CD4-positive, alpha-beta memory T cell (primary cell): ENCODE measurements around the gene SCAPER. TPM values are rescaled to one million over a fixed set of nuclear protein-coding genes. Genes with fewer than 3 reads are reported as not detected.
A peak's percentile ranks its signal among the peaks of the same experiment; 100 is the strongest.

Experiments used
- CTCF ChIA-PET: fragments of 350-600 bp; sonication (Branson Sonifier 250); formaldehyde crosslinking; loops from one replicate; lab custom pipeline; 2021; ENCODE audit warnings: inconsistent platforms; ENCODE audit not compliant: partially characterized antibody; lab: Charles Lee
- POLR2A ChIA-PET: fragments of 350-600 bp; sonication (Branson Sonifier 250); formaldehyde crosslinking; loops from one replicate; lab custom pipeline; 2021; ENCODE audit not compliant: partially characterized antibody; lab: Charles Lee
- DNase-seq, 5 donors: peaks; one replicate each; pipeline versions ENCODE4 v3.0.0 to v3.0.0-alpha.2; 2020 to 2022; ENCODE audit warnings: mixed read lengths in 1 of 5
- H3K27ac ChIP-seq: one replicate; pipeline ENCODE4 v1.7.0; 2013; ENCODE audit warnings: low read depth, low read length
- H3K27me3 ChIP-seq: 2 replicates; pipeline ENCODE4 v1.7.0; 2013; ENCODE audit warnings: mild to moderate bottlenecking, low read length, moderate library complexity; ENCODE audit not compliant: insufficient read depth
- H3K36me3 ChIP-seq: 2 replicates; pipeline ENCODE4 v1.7.0; 2013; ENCODE audit warnings: mild to moderate bottlenecking, low read length, moderate library complexity; ENCODE audit not compliant: insufficient read depth
- H3K4me1 ChIP-seq: 2 replicates; pipeline ENCODE4 v1.7.0; 2013; ENCODE audit warnings: mild to moderate bottlenecking, low read length, moderate library complexity; ENCODE audit not compliant: insufficient read depth
- H3K4me3 ChIP-seq, 2 donors: one replicate each; pipeline ENCODE4 v1.7.0; 2013; ENCODE audit warnings: low read length in 2 of 2, mild to moderate bottlenecking in 1 of 2
- H3K9me3 ChIP-seq, 2 donors: one replicate each; pipeline ENCODE4 v1.7.0; 2013; ENCODE audit warnings: low read length in 2 of 2, control low read depth in 1 of 2; ENCODE audit not compliant: control insufficient read depth in 1 of 2
- H3K27ac Mint-ChIP-seq, 7 donors: one replicate each; pipeline ENCODE4 v1.8.0; 2020 to 2021; ENCODE audit warnings: mixed read lengths in 7 of 7, mild to moderate bottlenecking in 6 of 7, inconsistent platforms in 3 of 7, moderate library complexity in 3 of 7
- H3K27me3 Mint-ChIP-seq, 2 donors: one replicate each; pipeline ENCODE4 v1.8.0; 2020 to 2021; ENCODE audit warnings: mixed read lengths in 2 of 2
- H3K36me3 Mint-ChIP-seq, 2 donors: one replicate each; pipeline ENCODE4 v1.8.0; 2020 to 2021; ENCODE audit warnings: mixed read lengths in 2 of 2, inconsistent platforms in 1 of 2, mild to moderate bottlenecking in 1 of 2
- H3K4me1 Mint-ChIP-seq, 4 donors: one replicate each; pipeline ENCODE4 v1.8.0; 2020 to 2021; ENCODE audit warnings: mixed read lengths in 4 of 4, mild to moderate bottlenecking in 1 of 4
- H3K4me3 Mint-ChIP-seq, 8 donors: one replicate each; pipeline ENCODE4 v1.8.0; 2020 to 2021; ENCODE audit warnings: mixed read lengths in 8 of 8, mild to moderate bottlenecking in 7 of 8, moderate library complexity in 6 of 8, inconsistent platforms in 3 of 8
- H3K9me3 Mint-ChIP-seq, 8 donors: one replicate each; pipeline ENCODE4 v1.8.0; 2020 to 2021; ENCODE audit warnings: mixed read lengths in 8 of 8, mild to moderate bottlenecking in 5 of 8, inconsistent platforms in 3 of 8, moderate library complexity in 1 of 8
- intact Hi-C: fragments of 100-400 bp; cut with micrococcal nuclease; formaldehyde crosslinking; loops from one replicate; pipeline ENCODE4 v1.15.1; 2023
- polyA plus RNA-seq, 2 donors: library from polyadenylated mRNA; unstranded; fragments of 300-500 nt; fragmentation: Illumina TruSeq; gene quantifications; one replicate each; pipeline ENCODE4 v1.2.3, GENCODE V29; 2021
- total RNA-seq, 2 experiments: library from RNA; stranded (reverse); gene quantifications; one replicate each; pipeline ENCODE4 v1.2.3, GENCODE V29; 2021

SCAPER gene
- total and polyA plus RNA-seq, 4 experiments from 2014 or later: 7.2 to 41.4 (median 34.3) TPM

GRCh38 chr15:76341366-76342057 lies 563.6 kb downstream of the SCAPER start:
- H3K4me3 ChIP-seq: peak overlapping the region in 1 of 2 donors; percentile 56
- Mint-ChIP-seq H3K36me3 (peaks cover 2 to 5% of the 10 kb centered on the region in 2 donors), H3K27ac (peak overlapping the region in 2 of 7 donors; percentile 15 to 75), H3K27me3 (peaks cover 66 to 67% of the 10 kb centered on the region in 2 donors), H3K4me3 (peak overlapping the region; percentile 52 to 94 (median 82)), H3K9me3 (peaks cover 0 to 23% (median 5%) of the 10 kb centered on the region in 8 donors), H3K4me1 (peaks cover 39 to 70% (median 50%) of the 10 kb centered on the region in 4 donors)
- no peaks in the 10 kb centered on the region for H3K36me3 ChIP-seq
- CTCF ChIA-PET: interaction anchor here (1.1 kb wide), 1 partner anchor 56 kb away, joined by 3 read pairs; no protein-coding TSS in a partner anchor
- POLR2A ChIA-PET: no interaction called here
- peaks cover 80% of the 10 kb centered on the region for H3K4me1 ChIP-seq
- intact Hi-C loops: no loop called here
- peak in 1 of 5 donors; percentile 28 for DNase-seq
- H3K27ac ChIP-seq: no peak overlapping the region
- H3K27me3 ChIP-seq: peaks cover 70% of the 10 kb centered on the region
- no peaks in the 10 kb centered on the region for H3K9me3 ChIP-seq

GRCh38 chr15:76340803-76341365 lies 564.3 kb downstream of the SCAPER start:
- peak overlapping the region in 1 of 7 donors; percentile 70 for H3K27ac Mint-ChIP-seq
- CTCF ChIA-PET: no interaction called here
- peaks cover 70% of the 10 kb centered on the region for H3K27me3 ChIP-seq
- peak overlapping the region in 1 of 2 donors; percentile 56 for H3K4me3 ChIP-seq
- DNase-seq: peak in 4 of 5 donors; percentile 41 to 58 (median 48)
- intact Hi-C loops: no loop called here
- peaks cover 0 to 23% (median 5%) of the 10 kb centered on the region in 8 donors for H3K9me3 Mint-ChIP-seq
- no peak overlapping the region for H3K27ac ChIP-seq
- H3K4me1 Mint-ChIP-seq: peaks cover 42 to 77% (median 53%) of the 10 kb centered on the region in 4 donors
- H3K36me3 Mint-ChIP-seq: peaks cover 2 to 5% of the 10 kb centered on the region in 2 donors
- peak overlapping the region; percentile 76 to 94 (median 84) for H3K4me3 Mint-ChIP-seq
- peaks cover 67 to 68% of the 10 kb centered on the region in 2 donors for H3K27me3 Mint-ChIP-seq
- H3K36me3 ChIP-seq: no peaks in the 10 kb centered on the region
- H3K9me3 ChIP-seq: no peaks in the 10 kb centered on the region
- H3K4me1 ChIP-seq: peaks cover 80% of the 10 kb centered on the region
- POLR2A ChIA-PET: no interaction called here

GRCh38 chr15:76340198-76340802 lies 564.8 kb downstream of the SCAPER start:
- peaks cover 43 to 77% (median 55%) of the 10 kb centered on the region in 4 donors for H3K4me1 Mint-ChIP-seq
- H3K4me3 Mint-ChIP-seq: peak overlapping the region; percentile 76 to 94 (median 84)
- DNase-seq: peak in 2 of 5 donors; percentile 34 to 38
- Histone ChIP-seq H3K9me3 (no peaks in the 10 kb centered on the region), H3K27ac (no peak overlapping the region), H3K4me3 (peak overlapping the region; percentile 11 to 56), H3K27me3 (peaks cover 70% of the 10 kb centered on the region), H3K4me1 (peaks cover 81% of the 10 kb centered on the region), H3K36me3 (no peaks in the 10 kb centered on the region)
- H3K27ac Mint-ChIP-seq: peak overlapping the region in 3 of 7 donors; percentile 37 to 80 (median 70)
- H3K27me3 Mint-ChIP-seq: peaks cover 69% of the 10 kb centered on the region in 2 donors
- CTCF ChIA-PET: interaction anchor here (0.6 kb wide), 1 partner anchor 25 kb away, joined by 3 read pairs; no protein-coding TSS in a partner anchor
- POLR2A ChIA-PET: no interaction called here
- H3K36me3 Mint-ChIP-seq: peaks cover 1 to 2% of the 10 kb centered on the region in 2 donors
- intact Hi-C loops: no loop called here
- H3K9me3 Mint-ChIP-seq: peaks cover 0 to 20% (median 4%) of the 10 kb centered on the region in 8 donors

GRCh38 chr15:76339305-76340197 lies 565.6 kb downstream of the SCAPER start:
- Mint-ChIP-seq H3K27ac (peak overlapping the region in 3 of 7 donors; percentile 29 to 80 (median 70)), H3K9me3 (peaks cover 0 to 23% (median 2%) of the 10 kb centered on the region in 8 donors), H3K4me1 (peaks cover 44 to 76% (median 56%) of the 10 kb centered on the region in 4 donors), H3K27me3 (peaks cover 68 to 70% of the 10 kb centered on the region in 2 donors), H3K4me3 (peak overlapping the region; percentile 76 to 94 (median 84)), H3K36me3 (peaks cover 0 to 2% of the 10 kb centered on the region in 2 donors)
- ChIA-PET POLR2A (no interaction called here), CTCF (interaction anchor here (0.6 kb wide), 1 partner anchor 25 kb away, joined by 3 read pairs; no protein-coding TSS in a partner anchor)
- no peaks in the 10 kb centered on the region for H3K36me3 ChIP-seq
- H3K27ac ChIP-seq: no peak overlapping the region
- H3K27me3 ChIP-seq: peaks cover 67% of the 10 kb centered on the region
- H3K4me3 ChIP-seq: peak overlapping the region in 1 of 2 donors; percentile 56
- peak in 2 of 5 donors; percentile 27 to 41 for DNase-seq
- H3K9me3 ChIP-seq: no peaks in the 10 kb centered on the region
- intact Hi-C loops: no loop called here
- H3K4me1 ChIP-seq: peaks cover 83% of the 10 kb centered on the region

- Mint-ChIP-seq H3K36me3 (peaks cover 0 to 2% of the 10 kb centered on the region in 2 donors), H3K4me1 (peaks cover 44 to 73% (median 56%) of the 10 kb centered on the region in 4 donors), H3K27ac (peak overlapping the region in 2 of 7 donors; percentile 54 to 88), H3K4me3 (peak overlapping the region; percentile 13 to 90 (median 64)), H3K9me3 (peaks cover 0 to 20% (median 2%) of the 10 kb centered on the region in 8 donors), H3K27me3 (peaks cover 68 to 69% of the 10 kb centered on the region in 2 donors)
- Histone ChIP-seq H3K27me3 (peaks cover 64% of the 10 kb centered on the region), H3K4me1 (peaks cover 83% of the 10 kb centered on the region), H3K27ac (no peak overlapping the region), H3K9me3 (no peaks in the 10 kb centered on the region), H3K36me3 (no peaks in the 10 kb centered on the region), H3K4me3 (peak overlapping the region in 1 of 2 donors; percentile 24)
- POLR2A ChIA-PET: interaction anchor here (1.0 kb wide), 1 partner anchor 27 kb away, joined by 3 read pairs; the partner anchor contains the start of gene ETFA
- DNase-seq: no peak
- intact Hi-C loops: no loop called here
- CTCF ChIA-PET: no interaction called here
Measured at GRCh38 chr15:76338486-76339304, 566.4 kb downstream of the SCAPER start.
